HepG2 (cell line): ENCODE data around the gene MRPS35. TPM values are rescaled to one million over a fixed set of nuclear protein-coding genes. Genes with fewer than 3 reads are reported as not detected.

Experiments
- FOXA3 ChIP-seq: IDR thresholded peaks from 2 replicates; pipeline ENCODE4 v1.6.1; 2016; ENCODE audit warnings: missing genetic modification reagents, missing compliant biosample characterization
- FOXC1 ChIP-seq: sonication (generic); formaldehyde crosslinking; IDR thresholded peaks from 2 replicates; pipeline ENCODE4 v1.8.0; 2022; ENCODE audit warnings: mild to moderate bottlenecking, missing genetic modification reagents, borderline replicate concordance
- FOXK2 ChIP-seq: fragments of 450-650 bp; IDR thresholded peaks from 2 replicates; pipeline ENCODE4 v1.6.1; 2016
- HMGXB3 ChIP-seq: sonication (generic); formaldehyde crosslinking; IDR thresholded peaks from 2 replicates; pipeline ENCODE4 v1.4.0; 2020; ENCODE audit warnings: missing genetic modification reagents, borderline replicate concordance
- HMGXB4 ChIP-seq, 2 experiments: sonication (generic) in 1 of 2; formaldehyde crosslinking in 1 of 2; IDR thresholded peaks; 2 replicates each; pipeline versions ENCODE4 v1.4.0 to v1.6.1; 2018 to 2020; ENCODE audit warnings: missing genetic modification reagents in 2 of 2, borderline replicate concordance in 1 of 2, low read depth in 1 of 2, mild to moderate bottlenecking in 1 of 2, missing biosample characterization in 1 of 2
- HOXA3 ChIP-seq: sonication (generic); formaldehyde crosslinking; IDR thresholded peaks from 2 replicates; pipeline ENCODE4 v1.5.0; 2020; ENCODE audit warnings: missing genetic modification reagents
- MAFK ChIP-seq, 2 experiments: IDR thresholded peaks in 1 of 2; conservative IDR thresholded peaks in 1 of 2; 2 replicates each; pipeline ENCODE4 v1.6.1; 2011; ENCODE audit warnings: improper control_type of control experiment in 2 of 2, low read length in 2 of 2
- NR2F1 ChIP-seq, 2 experiments: fragments of 450-650 bp in 1 of 2; formaldehyde crosslinking in 1 of 2; IDR thresholded peaks; 2 replicates each; pipeline versions ENCODE4 v1.5.0 to v1.6.1; 2016 to 2020; ENCODE audit warnings: mild to moderate bottlenecking in 1 of 2, missing compliant biosample characterization in 1 of 2, missing genetic modification reagents in 1 of 2, moderate library complexity in 1 of 2
- PHF20 ChIP-seq: sonication (generic); formaldehyde crosslinking; IDR thresholded peaks from 2 replicates; pipeline ENCODE4 v1.5.0; 2020; ENCODE audit warnings: mild to moderate bottlenecking, missing genetic modification reagents
- SRSF4 ChIP-seq: fragments of 200-400 bp; formaldehyde crosslinking; IDR thresholded peaks from one replicate; pipeline ENCODE4 v1.6.1; 2018; ENCODE audit warnings: mild to moderate bottlenecking, low read depth, low read length, moderate library complexity; ENCODE audit not compliant: poor library complexity, severe bottlenecking
- TFAP4 ChIP-seq: sonication (generic); IDR thresholded peaks from 2 replicates; pipeline ENCODE4 v1.6.1; 2016; ENCODE audit warnings: low read depth, borderline replicate concordance
- ZNF121 ChIP-seq: sonication (generic); formaldehyde crosslinking; IDR thresholded peaks from 2 replicates; pipeline ENCODE4 v1.5.0; 2020; ENCODE audit warnings: mild to moderate bottlenecking, missing genetic modification reagents
- ZNF18 ChIP-seq: sonication (generic); formaldehyde crosslinking; IDR thresholded peaks from 2 replicates; pipeline ENCODE4 v1.8.0; 2022; ENCODE audit warnings: mild to moderate bottlenecking, missing genetic modification reagents; ENCODE audit not compliant: insufficient replicate concordance
- polyA plus RNA-seq, 8 experiments: library from polyadenylated mRNA; depleted of rRNA in 3 of 8; stranded (reverse) in 7 of 8; unstranded in 1 of 8; fragments of >200 nt; fragmentation: Illumina TruSeq in 4 of 8; extraction: Trizol in 4 of 8; gene quantifications; 2 replicates each; pipeline versions ENCODE4 v1.2.1 to v1.2.3, GENCODE V29; 2011 to 2016; ENCODE audit warnings: low read depth in 4 of 8, missing spikeins in 1 of 8, mixed read lengths in 1 of 8; ENCODE audit not compliant: insufficient read depth in 1 of 8
- total RNA-seq, 5 experiments: library from RNA; depleted of rRNA; stranded (reverse); fragments of >200 nt; fragmentation: Illumina TruSeq; extraction: Trizol; gene quantifications; 2 replicates each; pipeline ENCODE4 v1.2.3, GENCODE V29; 2016; ENCODE audit warnings: low read depth in 1 of 5

The MRPS35 gene
- total and polyA plus RNA-seq, 2 of the 13 experiments (the other 11 are each of a cell fraction or from before 2014, with no cell fraction given), result 63.4 to 104 TPM

GRCh38 chr12:27703720-27704452, 6.7 kb upstream of the MRPS35 start (continued):
- TF ChIP-seq PHF20 (CRISPR knock-in tag), result no peak
- TF ChIP-seq FOXK2, result no peak
- TF ChIP-seq HMGXB3 (CRISPR knock-in tag), result peak; percentile 65; the same call in 1 of the 2 replicates
- TF ChIP-seq HOXA3, result no peak
- no peak for TF ChIP-seq MAFK (conservative IDR thresholded peaks at IDR 0.05 in 1 of 2, IDR thresholded peaks at IDR 0.05 in 1 of 2; ENCODE audit: low read length in 2 of 2)
- peak; percentile 35; the same call in 1 of the 2 replicates for TF ChIP-seq FOXA3 (CRISPR knock-in tag)
- no peak for TF ChIP-seq SRSF4
- peak in 1 of 2 experiments; percentile 52; a peak in 1 of 4 replicates for TF ChIP-seq HMGXB4 (CRISPR knock-in tag; IDR thresholded peaks at IDR 0.05; ENCODE audit: borderline replicate concordance in 1 of 2, low read depth in 1 of 2)
- TF ChIP-seq TFAP4, result no peak
- no peak for TF ChIP-seq FOXC1 (CRISPR knock-in tag)
- no peak for TF ChIP-seq ZNF18 (CRISPR knock-in tag)
- TF ChIP-seq ZNF121, result no peak
- no peak for TF ChIP-seq NR2F1 (CRISPR knock-in tag; IDR thresholded peaks at IDR 0.05)
